Stimulated activated naive CD4-positive, alpha-beta T cell treated with Interleukin-2 at 50 U/mL for 16 hours (primary cell): ENCODE measurements around the gene MARVELD3.
"Not testable (repeated sequence)": the region's sequence is repeated elsewhere in the genome, so short reads cannot be mapped to it uniquely, and the experiment has no call there.

Source experiments
- DNase-seq: peaks from one replicate; lab custom pipeline; 2025; lab: John Stamatoyannopoulos, UW

MARVELD3 gene

GRCh38 chr16:71672125-71672524 lies 46.1 kb downstream of the MARVELD3 start:
- no peak for DNase-seq

- DNase-seq, result no peak
These were observed 47.0 kb downstream of the MARVELD3 start for GRCh38 chr16:71672803-71673581.

GRCh38 chr16:71673582-71673973 lies 47.6 kb downstream of the MARVELD3 start:
- DNase-seq, result no peak

- DNase-seq, result no peak
These were observed 48.2 kb downstream of the MARVELD3 start for GRCh38 chr16:71674229-71674628.

GRCh38 chr16:71675380-71675779 lies 49.4 kb downstream of the MARVELD3 start:
- no peak for DNase-seq

GRCh38 chr16:71676236-71676635 lies 50.3 kb downstream of the MARVELD3 start:
- DNase-seq, result no peak

- no peak for DNase-seq
These were observed 55.4 kb downstream of the MARVELD3 start for GRCh38 chr16:71681360-71681759.

GRCh38 chr16:71684280-71684679 lies 58.3 kb downstream of the MARVELD3 start:
- DNase-seq, result not testable (repeated sequence)
